ENCODE measurements around the gene GARIN5A. TPM values are rescaled to one million over a fixed set of nuclear protein-coding genes. Genes with fewer than 3 reads are reported as not detected.

The GARIN5A gene
- total and polyA plus RNA-seq, 2 experiments from 2014 or later = 5.0 to 10.4 TPM

DNA sequence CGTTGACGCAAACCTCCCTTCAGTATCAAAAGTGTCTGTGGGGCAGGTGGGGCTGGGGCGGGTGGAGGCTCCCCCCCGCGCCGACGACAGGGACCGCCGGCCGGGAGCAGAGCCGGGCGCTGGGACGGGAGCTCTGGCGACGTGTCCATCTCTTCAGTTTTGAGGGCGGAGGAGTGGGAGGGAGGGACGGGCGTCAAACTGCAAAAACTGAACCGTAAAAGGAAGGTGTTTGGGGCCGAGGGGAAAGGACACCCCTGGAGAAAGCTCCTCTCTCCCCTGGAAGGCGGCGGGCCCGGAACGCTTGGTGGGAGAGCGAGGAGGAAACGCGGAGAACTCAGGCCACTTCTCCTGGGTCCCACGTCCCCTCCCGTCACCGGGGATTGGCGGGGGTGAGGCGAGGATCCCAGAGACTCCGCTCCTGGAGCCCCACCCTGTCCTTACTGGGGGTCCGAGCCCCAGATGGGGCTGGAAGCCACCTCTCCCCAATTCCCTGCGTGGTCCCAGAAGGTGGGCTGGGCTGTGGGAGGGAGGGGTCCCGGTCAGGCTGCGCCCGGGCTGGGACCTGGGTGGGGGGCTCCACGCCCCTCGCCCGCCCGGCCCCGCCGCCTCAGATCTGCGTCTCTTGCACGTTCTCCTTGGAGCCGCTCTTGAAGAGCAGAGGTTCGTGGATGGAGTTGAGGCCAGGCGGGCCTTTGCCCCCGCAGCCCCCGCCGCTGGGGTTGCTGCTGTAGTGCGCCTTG, 40.5 kb upstream of the GARIN5A start:
- no peaks in the 10 kb centered on the region for H3K36me3 ChIP-seq (replicated peaks; ENCODE audit: insufficient read depth, low read depth)
- H3K9me2 ChIP-seq (replicated peaks; ENCODE audit: insufficient read depth) = no peaks in the 10 kb centered on the region
- H3K27ac ChIP-seq = no peak overlapping the region
- WGBS (ENCODE audit: low lambda C conversion rate, missing lambda C conversion rate) = 70% methylated on average over 17 of the region's 53 CpGs
- no peak overlapping the region for H2AFZ ChIP-seq
- H3K4me2 ChIP-seq = no peak overlapping the region
- no peak for DNase-seq (ENCODE audit: low spot score)
- no peaks in the 10 kb centered on the region for H3K4me1 ChIP-seq (ENCODE audit: insufficient read depth)
- H3K79me2 ChIP-seq = no peaks in the 10 kb centered on the region
- H4K20me1 ChIP-seq (ENCODE audit: insufficient read depth, poor library complexity, severe bottlenecking) = no peaks in the 10 kb centered on the region
- no peaks in the 10 kb centered on the region for H3K9me3 ChIP-seq (ENCODE audit: low read depth)
- no peaks in the 10 kb centered on the region for H3K27me3 ChIP-seq
- no peak overlapping the region for H3K4me3 ChIP-seq
- no peak for TF ChIP-seq CTCF (IDR thresholded peaks at IDR 0.05; ENCODE audit: poor library complexity)
- no peak for TF ChIP-seq EZH2phosphoT487 (IDR thresholded peaks at IDR 0.05; ENCODE audit: low read depth, severe bottlenecking, unreplicated experiment)
- TF ChIP-seq EZH2 (IDR thresholded peaks at IDR 0.05; ENCODE audit: borderline replicate concordance) = no peak

GRCh38 chr19:50516456-50516855, 39.8 kb upstream of the GARIN5A start:
- TF ChIP-seq EZH2 (IDR thresholded peaks at IDR 0.05; ENCODE audit: borderline replicate concordance) (no peak), EZH2phosphoT487 (IDR thresholded peaks at IDR 0.05; ENCODE audit: low read depth, severe bottlenecking, unreplicated experiment) (no peak), CTCF (IDR thresholded peaks at IDR 0.05; ENCODE audit: poor library complexity) (no peak)
- Histone ChIP-seq H3K4me2 (no peak overlapping the region), H3K4me1 (ENCODE audit: insufficient read depth) (no peaks in the 10 kb centered on the region), H3K79me2 (no peaks in the 10 kb centered on the region), H4K20me1 (ENCODE audit: insufficient read depth, poor library complexity, severe bottlenecking) (no peaks in the 10 kb centered on the region), H3K27me3 (no peaks in the 10 kb centered on the region), H3K36me3 (replicated peaks; ENCODE audit: insufficient read depth, low read depth) (no peaks in the 10 kb centered on the region), H3K27ac (no peak overlapping the region), H3K9me2 (replicated peaks; ENCODE audit: insufficient read depth) (no peaks in the 10 kb centered on the region), H2AFZ (no peak overlapping the region), H3K4me3 (no peak overlapping the region), H3K9me3 (ENCODE audit: low read depth) (no peaks in the 10 kb centered on the region)
- DNase-seq (ENCODE audit: low spot score) = no peak
- WGBS (ENCODE audit: low lambda C conversion rate, missing lambda C conversion rate) = 72% methylated on average over 12 of the region's 12 CpGs

DNA sequence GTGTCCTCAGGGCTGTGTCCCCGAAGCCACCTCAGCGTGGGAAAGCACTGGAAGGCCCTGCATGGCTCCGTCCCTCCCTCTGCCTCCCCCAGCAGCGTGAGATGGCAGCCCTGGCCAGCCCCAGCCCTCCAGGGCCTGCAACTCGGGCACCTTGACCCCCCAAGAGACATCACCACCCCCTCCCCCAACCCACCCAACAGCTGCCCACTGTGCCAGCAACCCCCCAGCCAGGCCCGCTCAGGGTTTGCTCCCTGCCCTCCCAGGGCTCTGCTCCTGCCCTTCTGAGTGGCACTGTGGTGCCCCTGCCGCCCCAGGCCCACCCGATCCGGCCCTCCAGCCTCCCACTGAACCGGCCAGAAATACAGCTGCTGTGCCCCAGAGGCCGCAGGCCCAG, 38.5 kb upstream of the GARIN5A start:
- no peaks in the 10 kb centered on the region for H4K20me1 ChIP-seq (ENCODE audit: insufficient read depth, poor library complexity, severe bottlenecking)
- H3K36me3 ChIP-seq (replicated peaks; ENCODE audit: insufficient read depth, low read depth) = no peaks in the 10 kb centered on the region
- H3K9me3 ChIP-seq (ENCODE audit: low read depth) = no peaks in the 10 kb centered on the region
- no peaks in the 10 kb centered on the region for H3K9me2 ChIP-seq (replicated peaks; ENCODE audit: insufficient read depth)
- 56% methylated on average over 2 of the region's 11 CpGs for WGBS (ENCODE audit: low lambda C conversion rate, missing lambda C conversion rate)
- DNase-seq (ENCODE audit: low spot score) = no peak
- no peak overlapping the region for H2AFZ ChIP-seq
- peaks cover 3% of the 10 kb centered on the region for H3K4me1 ChIP-seq (ENCODE audit: insufficient read depth)
- no peak overlapping the region for H3K4me2 ChIP-seq
- H3K27ac ChIP-seq = no peak overlapping the region
- H3K27me3 ChIP-seq = no peaks in the 10 kb centered on the region
- H3K4me3 ChIP-seq = no peak overlapping the region
- H3K79me2 ChIP-seq = no peaks in the 10 kb centered on the region
- TF ChIP-seq EZH2phosphoT487 (IDR thresholded peaks at IDR 0.05; ENCODE audit: low read depth, severe bottlenecking, unreplicated experiment) = no peak
- no peak for TF ChIP-seq EZH2 (IDR thresholded peaks at IDR 0.05; ENCODE audit: borderline replicate concordance)
- TF ChIP-seq CTCF (IDR thresholded peaks at IDR 0.05; ENCODE audit: poor library complexity) = no peak

Data from hepatocyte (in vitro differentiated cells).